Measurements from ENCODE around the gene MSL1.

Gene MSL1

GRCh38 chr17:40087049-40087794 is 34.5 kb upstream of the MSL1 start:
- TF ChIP-seq CTCF (IDR thresholded peaks at IDR 0.05) (no peak), ZFX (IDR thresholded peaks at IDR 0.05; ENCODE audit: borderline replicate concordance) (no peak)
- H3K27ac ChIP-seq, result no peak overlapping the region

GRCh38 chr17:40087903-40088718 is 33.7 kb upstream of the MSL1 start:
- no peak overlapping the region for H3K27ac ChIP-seq
- TF ChIP-seq ZFX (IDR thresholded peaks at IDR 0.05; ENCODE audit: borderline replicate concordance) (no peak), CTCF (IDR thresholded peaks at IDR 0.05) (no peak)

- TF ChIP-seq CTCF (IDR thresholded peaks at IDR 0.05) (no peak), ZFX (IDR thresholded peaks at IDR 0.05; ENCODE audit: borderline replicate concordance) (no peak)
- no peak overlapping the region for H3K27ac ChIP-seq
Measured at GRCh38 chr17:40089077-40089895, 32.5 kb upstream of the MSL1 start.

- H3K27ac ChIP-seq, result no peak overlapping the region
- no peak for TF ChIP-seq CTCF (IDR thresholded peaks at IDR 0.05)
- TF ChIP-seq ZFX (IDR thresholded peaks at IDR 0.05; ENCODE audit: borderline replicate concordance), result no peak
Measured at GRCh38 chr17:40090237-40091119, 31.3 kb upstream of the MSL1 start.

- no peak overlapping the region for H3K27ac ChIP-seq
- no peak for TF ChIP-seq ZFX (IDR thresholded peaks at IDR 0.05; ENCODE audit: borderline replicate concordance)
- no peak for TF ChIP-seq CTCF (IDR thresholded peaks at IDR 0.05)
Measured at GRCh38 chr17:40091691-40092397, 29.9 kb upstream of the MSL1 start.

- no peak overlapping the region for H3K27ac ChIP-seq
- TF ChIP-seq CTCF (IDR thresholded peaks at IDR 0.05), result no peak
- no peak for TF ChIP-seq ZFX (IDR thresholded peaks at IDR 0.05; ENCODE audit: borderline replicate concordance)
Measured at GRCh38 chr17:40092581-40092980, 29.2 kb upstream of the MSL1 start.

All from 22Rv1 (cell line).